Measurements from ENCODE around the gene BAIAP3.
A peak's percentile ranks its signal among the peaks of the same experiment; 100 is the strongest.

Gene BAIAP3

GRCh38 chr16:1335211-1335971, 1.9 kb downstream of the BAIAP3 start:
- no peak for DNase-seq

- DNase-seq = no peak
Measured at GRCh38 chr16:1335996-1336395, 2.6 kb downstream of the BAIAP3 start.

GRCh38 chr16:1336619-1337018, 3.2 kb downstream of the BAIAP3 start:
- no peak for DNase-seq

GRCh38 chr16:1337486-1337885, 4.0 kb downstream of the BAIAP3 start:
- no peak for DNase-seq

GRCh38 chr16:1338119-1338730, 4.8 kb downstream of the BAIAP3 start:
- DNase-seq = no peak

GRCh38 chr16:1338855-1339675, 5.6 kb downstream of the BAIAP3 start:
- DNase-seq = no peak

GRCh38 chr16:1340730-1341494, 7.5 kb downstream of the BAIAP3 start:
- no peak for DNase-seq

GRCh38 chr16:1341495-1342420, 8.3 kb downstream of the BAIAP3 start:
- DNase-seq = no peak

- DNase-seq = peak; percentile 94
Measured at GRCh38 chr16:1342526-1343427, 9.3 kb downstream of the BAIAP3 start.

- no peak for DNase-seq
Measured at GRCh38 chr16:1343428-1344242, 10.2 kb downstream of the BAIAP3 start.

GRCh38 chr16:1344499-1344898, 11.1 kb downstream of the BAIAP3 start:
- no peak for DNase-seq

GRCh38 chr16:1345087-1345486, 11.6 kb downstream of the BAIAP3 start:
- DNase-seq = no peak

GRCh38 chr16:1345651-1346421, 12.4 kb downstream of the BAIAP3 start:
- DNase-seq = no peak

- no peak for DNase-seq
Measured at GRCh38 chr16:1346422-1347285, 13.2 kb downstream of the BAIAP3 start.

GRCh38 chr16:1347286-1347855, 13.9 kb downstream of the BAIAP3 start:
- no peak for DNase-seq

GRCh38 chr16:1347962-1348361, 14.5 kb downstream of the BAIAP3 start:
- DNase-seq = no peak

GRCh38 chr16:1348441-1348840, 15.0 kb downstream of the BAIAP3 start:
- no peak for DNase-seq

GRCh38 chr16:1348926-1349325, 15.5 kb downstream of the BAIAP3 start:
- DNase-seq = no peak
